GM18873 (cell line): ENCODE data around the gene SPATS2.
A peak's percentile ranks its signal among the peaks of the same experiment; 100 is the strongest.

Experiments used
- ATAC-seq: cut with Tn5 transposase; IDR thresholded peaks from one replicate; pipeline ENCODE4 v1.9.1; 2021; ENCODE audit warnings: mild to moderate bottlenecking, moderate library complexity, moderate number of reproducible peaks; ENCODE audit not compliant: unreplicated experiment, low FRiP score

SPATS2 gene

GRCh38 chr12:49451468-49452259, 84.4 kb downstream of the SPATS2 start:
- ATAC-seq = peak; percentile 65

GRCh38 chr12:49455501-49455900, 88.2 kb downstream of the SPATS2 start:
- no peak for ATAC-seq

GRCh38 chr12:49456131-49456679, 88.9 kb downstream of the SPATS2 start:
- ATAC-seq = no peak

- no peak for ATAC-seq
Measured at GRCh38 chr12:49458816-49459215, 91.6 kb downstream of the SPATS2 start.

- no peak for ATAC-seq
Measured at GRCh38 chr12:49461221-49461620, 94.0 kb downstream of the SPATS2 start.

GRCh38 chr12:49462083-49462744, 95.0 kb downstream of the SPATS2 start:
- no peak for ATAC-seq

- ATAC-seq = no peak
Measured at GRCh38 chr12:49465132-49465531, 97.9 kb downstream of the SPATS2 start.

- no peak for ATAC-seq
Measured at GRCh38 chr12:49470986-49471385, 103.7 kb downstream of the SPATS2 start.

GRCh38 chr12:49471557-49471956, 104.3 kb downstream of the SPATS2 start:
- peak; percentile 75 for ATAC-seq

- no peak for ATAC-seq
Measured at GRCh38 chr12:49476091-49476490, 108.8 kb downstream of the SPATS2 start.

GRCh38 chr12:49478949-49479664, 111.8 kb downstream of the SPATS2 start:
- no peak for ATAC-seq

GRCh38 chr12:49482095-49483051, 115.1 kb downstream of the SPATS2 start:
- no peak for ATAC-seq

- no peak for ATAC-seq
Measured at GRCh38 chr12:49483619-49484018, 116.4 kb downstream of the SPATS2 start.

GRCh38 chr12:49487605-49488004, 120.3 kb downstream of the SPATS2 start:
- no peak for ATAC-seq

- no peak for ATAC-seq
Measured at GRCh38 chr12:49489154-49489553, 121.9 kb downstream of the SPATS2 start.

- ATAC-seq = no peak
Measured at GRCh38 chr12:49489720-49490119, 122.5 kb downstream of the SPATS2 start.

- no peak for ATAC-seq
Measured at GRCh38 chr12:49491823-49492222, 124.6 kb downstream of the SPATS2 start.

GRCh38 chr12:49493900-49494299, 126.6 kb downstream of the SPATS2 start:
- no peak for ATAC-seq

GRCh38 chr12:49496417-49497360, 129.4 kb downstream of the SPATS2 start:
- no peak for ATAC-seq
